Kidney epithelial cell (primary cell): ENCODE measurements around the gene MUCL3. TPM values are rescaled to one million over a fixed set of nuclear protein-coding genes. Genes with fewer than 3 reads are reported as not detected.
"Not testable (repeated sequence)": the region's sequence is repeated elsewhere in the genome, so short reads cannot be mapped to it uniquely, and the experiment has no call there.

Experiments used
- DNase-seq: peaks from one replicate; pipeline ENCODE4 v3.0.0-alpha.2; 2010; ENCODE audit warnings: low read depth
- H3K27me3 ChIP-seq: 2 replicates; pipeline ENCODE4 v1.6.0; 2011; ENCODE audit warnings: low read length; ENCODE audit not compliant: control insufficient read depth, insufficient read depth
- H3K36me3 ChIP-seq: 2 replicates; pipeline ENCODE4 v1.5.1; 2011; ENCODE audit warnings: low read length; ENCODE audit not compliant: control insufficient read depth, insufficient read depth
- H3K4me3 ChIP-seq: 2 replicates; pipeline ENCODE4 v1.5.1; 2011; ENCODE audit warnings: low read depth, mild to moderate bottlenecking, control low read depth, low read length
- total RNA-seq: library from RNA; depleted of rRNA; stranded (reverse); fragments of >200 nt; gene quantifications from 2 replicates; pipeline ENCODE4 v1.2.3, GENCODE V29; 2015
- TF ChIP-seq, protein P1 (sequence below): IDR thresholded peaks from 2 replicates; pipeline ENCODE4 v1.5.1; 2011; ENCODE audit warnings: mild to moderate bottlenecking, moderate library complexity, low read length, control low read depth, inconsistent platforms; ENCODE audit not compliant: insufficient read depth, poor library complexity, severe bottlenecking

Gene MUCL3
- total RNA-seq, 1 donor from 2014 or later, result not detected

DNA sequence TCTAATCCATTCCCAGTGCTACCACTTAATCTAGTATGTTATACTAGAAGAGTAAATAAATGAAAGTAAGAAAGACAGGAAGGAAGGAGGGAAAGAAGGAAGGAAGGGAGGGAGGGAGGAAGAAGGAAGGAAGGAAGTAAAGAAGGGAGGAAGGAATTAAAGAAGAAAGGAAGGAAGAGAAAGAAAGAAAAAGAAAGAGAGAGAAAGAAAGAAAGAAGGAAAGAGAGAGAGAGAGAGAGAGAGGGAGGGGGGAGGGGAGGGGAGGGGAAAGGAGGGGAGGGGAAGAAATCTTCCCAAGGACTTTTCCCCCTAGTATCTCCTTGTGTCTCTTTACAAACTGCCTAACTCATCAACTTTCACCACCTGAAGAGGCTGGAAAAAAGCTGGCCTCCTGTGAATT is 21.9 kb downstream of the MUCL3 start:
- Histone ChIP-seq H3K27me3 (no peaks in the 10 kb centered on the region), H3K4me3 (no peak overlapping the region), H3K36me3 (no peaks in the 10 kb centered on the region)
- TF ChIP-seq, protein P1, sequence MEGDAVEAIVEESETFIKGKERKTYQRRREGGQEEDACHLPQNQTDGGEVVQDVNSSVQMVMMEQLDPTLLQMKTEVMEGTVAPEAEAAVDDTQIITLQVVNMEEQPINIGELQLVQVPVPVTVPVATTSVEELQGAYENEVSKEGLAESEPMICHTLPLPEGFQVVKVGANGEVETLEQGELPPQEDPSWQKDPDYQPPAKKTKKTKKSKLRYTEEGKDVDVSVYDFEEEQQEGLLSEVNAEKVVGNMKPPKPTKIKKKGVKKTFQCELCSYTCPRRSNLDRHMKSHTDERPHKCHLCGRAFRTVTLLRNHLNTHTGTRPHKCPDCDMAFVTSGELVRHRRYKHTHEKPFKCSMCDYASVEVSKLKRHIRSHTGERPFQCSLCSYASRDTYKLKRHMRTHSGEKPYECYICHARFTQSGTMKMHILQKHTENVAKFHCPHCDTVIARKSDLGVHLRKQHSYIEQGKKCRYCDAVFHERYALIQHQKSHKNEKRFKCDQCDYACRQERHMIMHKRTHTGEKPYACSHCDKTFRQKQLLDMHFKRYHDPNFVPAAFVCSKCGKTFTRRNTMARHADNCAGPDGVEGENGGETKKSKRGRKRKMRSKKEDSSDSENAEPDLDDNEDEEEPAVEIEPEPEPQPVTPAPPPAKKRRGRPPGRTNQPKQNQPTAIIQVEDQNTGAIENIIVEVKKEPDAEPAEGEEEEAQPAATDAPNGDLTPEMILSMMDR, result no peak
- no peak for DNase-seq

DNA sequence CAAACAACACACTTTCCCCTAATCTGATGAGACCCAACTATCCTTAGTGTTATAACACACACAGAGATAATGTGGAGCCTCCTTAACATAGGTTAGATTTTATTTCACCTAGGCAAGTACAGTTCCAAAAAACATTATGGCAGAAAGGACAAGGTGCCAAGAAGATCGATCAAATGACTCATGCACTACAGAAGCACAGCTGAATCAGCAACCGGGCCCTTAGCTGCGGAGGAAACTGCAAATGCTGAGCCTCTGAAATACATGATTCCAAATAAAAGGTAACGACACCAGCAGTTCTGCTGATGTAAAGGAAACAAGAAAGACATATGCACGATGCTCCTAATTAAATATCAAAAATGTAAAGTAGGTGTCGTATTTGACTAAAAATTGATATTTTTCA is 22.9 kb downstream of the MUCL3 start:
- H3K36me3 ChIP-seq, result no peaks in the 10 kb centered on the region
- TF ChIP-seq, protein P1, result no peak
- H3K4me3 ChIP-seq, result no peak overlapping the region
- no peaks in the 10 kb centered on the region for H3K27me3 ChIP-seq
- no peak for DNase-seq

DNA sequence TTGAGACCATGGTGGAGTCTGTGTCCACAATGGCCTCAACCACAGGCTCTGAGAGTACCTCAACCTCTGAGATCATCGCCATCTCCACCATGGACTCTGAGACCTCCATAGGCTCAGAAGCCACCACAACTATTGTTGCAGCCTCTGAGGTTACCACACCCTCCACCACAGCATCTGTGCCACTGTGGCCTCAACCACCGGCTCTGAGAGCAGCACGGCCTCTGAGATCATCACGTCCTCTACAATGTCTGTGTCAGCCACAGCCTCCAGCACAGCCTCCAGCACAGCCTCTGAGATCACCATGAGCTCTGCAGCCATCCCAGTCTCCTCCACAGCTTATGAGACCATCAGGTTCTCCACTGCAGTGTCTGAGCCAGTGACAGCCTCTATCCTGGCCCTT is 23.3 kb downstream of the MUCL3 start:
- TF ChIP-seq, protein P1, result no peak
- Histone ChIP-seq H3K36me3 (no peaks in the 10 kb centered on the region), H3K4me3 (no peak overlapping the region), H3K27me3 (no peaks in the 10 kb centered on the region)
- no peak for DNase-seq

DNA sequence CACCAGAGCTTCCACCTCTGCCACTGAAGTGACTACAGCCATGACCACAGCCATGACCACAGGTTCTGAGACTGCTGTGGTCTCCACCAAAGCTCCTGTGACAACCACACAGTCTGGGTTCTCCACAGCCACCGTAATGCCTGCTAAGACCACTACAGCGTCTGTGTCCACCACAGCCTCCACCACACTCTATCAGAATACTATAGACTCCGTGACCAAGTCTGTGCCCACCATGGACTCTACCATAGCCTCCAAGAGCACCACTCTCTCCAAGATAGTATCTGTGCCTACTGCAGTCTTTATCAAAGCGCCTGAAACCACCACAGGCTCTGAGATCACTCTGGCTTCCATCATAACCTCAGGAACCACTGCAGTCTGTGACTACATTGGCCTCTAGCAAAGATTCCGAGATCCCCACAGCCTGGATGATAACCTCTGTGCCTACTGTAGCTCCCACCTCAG is 24.4 kb downstream of the MUCL3 start:
- Histone ChIP-seq H3K36me3 (no peaks in the 10 kb centered on the region), H3K27me3 (no peaks in the 10 kb centered on the region), H3K4me3 (no peak overlapping the region)
- TF ChIP-seq, protein P1, result no peak
- no peak for DNase-seq

DNA sequence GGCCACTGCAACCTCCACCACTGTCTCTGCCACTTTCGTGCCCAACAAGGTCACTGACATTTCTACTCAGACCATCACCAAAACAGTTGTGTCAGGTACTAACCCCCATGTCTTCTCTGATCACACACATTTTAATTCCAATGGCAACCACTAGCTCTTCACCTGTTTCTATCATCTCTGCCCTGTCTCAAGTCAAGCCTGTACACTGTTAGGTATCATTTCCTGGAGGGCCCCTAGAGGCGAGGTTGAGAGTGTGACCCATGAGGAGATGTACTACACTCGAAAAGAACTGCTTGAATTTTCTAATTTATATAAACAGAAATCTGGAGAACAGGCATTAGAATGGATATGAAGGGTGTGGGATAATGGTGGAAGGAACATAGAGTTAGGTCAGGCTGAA is 25.4 kb downstream of the MUCL3 start:
- no peak for DNase-seq
- Histone ChIP-seq H3K27me3 (no peaks in the 10 kb centered on the region), H3K36me3 (no peaks in the 10 kb centered on the region), H3K4me3 (no peak overlapping the region)
- TF ChIP-seq, protein P1, result no peak

DNA sequence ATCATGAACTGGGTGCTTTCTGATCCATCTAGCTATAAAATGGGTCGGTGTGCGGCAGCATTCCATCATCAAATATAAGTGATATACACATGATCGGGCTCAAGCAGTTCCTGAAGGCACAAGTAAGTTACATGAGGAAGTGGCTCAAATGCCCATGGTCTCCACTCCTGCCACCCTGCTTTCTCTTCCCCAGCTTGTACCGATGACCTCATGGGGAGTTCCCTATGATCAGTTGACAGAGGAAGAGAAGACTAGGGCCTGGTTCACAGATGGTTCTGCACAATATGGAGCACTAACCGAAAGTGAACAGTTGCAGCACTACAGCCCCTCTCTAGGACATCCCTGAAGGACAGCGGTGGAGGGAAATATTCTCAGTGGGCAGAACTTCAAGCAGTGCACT is 28.4 kb downstream of the MUCL3 start:
- not testable (repeated sequence) for H3K4me3 ChIP-seq, H3K27me3 ChIP-seq, H3K36me3 ChIP-seq, DNase-seq
